ENCODE data around the gene XYLT1. TPM values are rescaled to one million over a fixed set of nuclear protein-coding genes. Genes with fewer than 3 reads are reported as not detected.

XYLT1 gene
- total and polyA plus RNA-seq, 9 of the 15 experiments (the other 6 are each of a cell fraction or from before 2014, with no cell fraction given), result 0.03 to 0.09 (median 0.08) TPM; not detected in 6

DNA sequence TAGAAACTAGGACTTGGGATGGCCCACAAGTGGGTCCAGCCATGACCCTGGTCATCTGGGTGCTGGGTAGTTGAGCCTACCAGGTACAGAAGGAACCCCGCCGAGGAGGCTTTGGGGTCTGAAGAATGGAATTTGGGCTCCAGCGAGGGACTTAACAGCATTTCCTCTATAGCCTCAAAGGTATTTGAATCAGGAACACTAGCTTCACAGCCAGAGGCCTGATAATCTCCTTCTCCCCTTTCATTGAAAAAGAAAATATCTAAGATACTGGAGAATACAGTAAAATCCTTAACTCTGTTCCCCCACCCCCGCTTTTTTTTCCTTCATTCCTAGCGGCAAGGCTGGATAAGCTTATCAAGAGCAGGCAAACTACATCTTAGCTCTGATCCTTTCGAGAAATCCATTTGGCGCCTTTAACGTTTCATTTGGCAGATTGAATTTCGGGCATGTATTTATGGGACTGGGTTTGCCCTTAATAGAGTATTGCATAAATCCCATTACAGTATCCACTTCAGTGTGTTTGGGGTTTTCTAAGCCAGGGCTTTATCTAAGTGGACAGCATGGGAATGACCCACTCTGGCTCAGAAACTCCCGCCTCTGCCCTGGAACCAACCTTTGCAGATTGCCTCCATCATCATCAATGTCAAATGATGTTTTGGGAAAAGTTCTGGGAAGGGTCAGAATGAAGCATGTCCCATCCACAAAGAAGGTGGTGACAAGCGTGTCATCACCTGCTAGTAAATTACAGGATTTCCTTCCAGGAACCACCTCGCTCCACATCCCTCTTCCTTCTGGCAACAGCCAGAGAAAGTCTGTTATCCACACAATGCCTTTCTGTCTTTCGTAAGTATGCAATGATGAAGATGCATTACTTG, 36.9 kb downstream of the XYLT1 start (continued):
- TF ChIP-seq ZNF143 (CRISPR knock-in tag; IDR thresholded peaks at IDR 0.05), result no peak

DNA sequence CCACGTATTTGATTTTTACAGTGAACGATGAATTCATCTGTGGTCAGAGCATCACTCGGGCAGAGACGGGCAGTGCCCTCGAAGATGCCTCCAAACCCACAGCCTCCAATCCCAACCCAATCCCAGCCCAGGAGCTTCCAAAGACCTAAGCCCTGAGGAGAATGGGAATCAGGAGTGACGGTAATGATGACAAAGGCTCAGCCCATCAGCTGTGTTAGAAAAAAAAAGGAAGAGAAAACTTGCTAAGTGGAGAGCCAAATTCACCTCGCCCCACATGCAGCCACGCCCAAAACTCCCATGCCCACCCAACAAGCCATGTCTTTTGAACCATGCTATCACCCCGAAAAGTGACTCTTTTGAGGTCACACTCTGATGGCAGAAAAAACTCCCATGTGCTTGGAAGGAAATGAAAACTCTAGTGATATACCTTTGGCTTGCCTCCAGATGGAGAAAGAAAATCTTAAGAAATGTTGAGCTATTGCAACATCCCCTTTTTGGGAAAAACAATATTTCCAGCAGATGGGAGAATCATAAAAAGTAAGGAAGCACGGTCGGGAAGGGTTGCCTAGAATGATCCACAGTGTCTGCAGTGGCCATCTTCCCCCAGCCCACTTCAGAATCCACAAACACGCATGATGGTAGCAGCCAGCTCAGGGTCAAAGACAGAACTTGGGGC, 37.7 kb downstream of the XYLT1 start:
- Histone ChIP-seq H3K4me2 (ENCODE audit: insufficient read depth, low read length) (no peak overlapping the region), H3K27me3 (ENCODE audit: control insufficient read depth in 2 of 2, insufficient read depth in 2 of 2, low read length in 2 of 2) (peaks cover 13 to 46% of the 10 kb centered on the region in 2 experiments; a peak in 4 of 5 replicates), H4K20me1 (replicated peaks; ENCODE audit: control insufficient read depth, insufficient read depth, low read length) (peaks cover 9% of the 10 kb centered on the region), H3K36me3 (ENCODE audit: control insufficient read depth, insufficient read depth, low read length) (no peaks in the 10 kb centered on the region), H3K27ac (ENCODE audit: extremely low read depth, low read depth, low read length) (no peak overlapping the region), H3K79me2 (ENCODE audit: control insufficient read depth, insufficient read depth, low read length) (no peaks in the 10 kb centered on the region), H3K9me1 (ENCODE audit: control insufficient read depth, insufficient read depth, low read length) (no peaks in the 10 kb centered on the region), H2AFZ (ENCODE audit: low read depth, low read length) (no peak overlapping the region), H3K4me3 (no peak overlapping the region), H3K4me1 (replicated peaks in 1 of 2; ENCODE audit: control insufficient read depth in 2 of 2, insufficient read depth in 2 of 2, low read length in 2 of 2) (no peaks in the 10 kb centered on the region), H3K9me3 (replicated peaks; ENCODE audit: control insufficient read depth, insufficient read depth, low read depth, low read length) (no peaks in the 10 kb centered on the region), H3K9ac (ENCODE audit: insufficient read depth in 1 of 2, low read depth in 2 of 2, low read length in 2 of 2) (no peak overlapping the region)
- in situ Hi-C loops (cut with MboI) (no loop called here), intact Hi-C loops (cut with micrococcal nuclease) (no loop called here)
- no TSS peak for BruUV-seq (replicated peaks)
- ChIA-PET POLR2A (interaction anchor here (1.0 kb wide), 1 partner anchor 17 kb away, joined by 3 read pairs; no protein-coding TSS in a partner anchor), CTCF (ENCODE audit: low intra/inter-chr PET ratio) (no interaction called here)
- ATAC-seq (no peak), DNase-seq (ENCODE audit: extremely low read depth in 1 of 4, low spot score in 3 of 4) (no peak), FAIRE-seq (no peak)
- WGBS (ENCODE audit: insufficient coverage, low coverage, missing lambda C conversion rate), result 2% methylated on average over 12 of the region's 12 CpGs
- TF ChIP-seq NCOR1 (IDR thresholded peaks at IDR 0.05) (no peak), HNRNPUL1 (IDR thresholded peaks at IDR 0.05; ENCODE audit: low read length) (no peak), ZNF717 (CRISPR knock-in tag; IDR thresholded peaks at IDR 0.05) (no peak), GABPA (tag; conservative IDR thresholded peaks at IDR 0.05; ENCODE audit: low read depth) (no peak), FOSL1 (tag; conservative IDR thresholded peaks at IDR 0.05) (no peak), ZNF76 (CRISPR knock-in tag; IDR thresholded peaks at IDR 0.05; ENCODE audit: borderline replicate concordance) (no peak), PTTG1 (tag; IDR thresholded peaks at IDR 0.05; ENCODE audit: low read depth) (no peak), HDAC2 (IDR thresholded peaks at IDR 0.05) (no peak), SIRT6 (IDR thresholded peaks at IDR 0.05; ENCODE audit: low read depth, low read length) (no peak), ZFP36 (IDR thresholded peaks at IDR 0.05; ENCODE audit: low read depth, low read length, partially characterized antibody) (no peak), WHSC1 (IDR thresholded peaks at IDR 0.05; ENCODE audit: low read length) (no peak), NONO (IDR thresholded peaks at IDR 0.05; ENCODE audit: low read depth in 2 of 2, low read length in 1 of 2) (no peak), RFX5 (IDR thresholded peaks at IDR 0.05; ENCODE audit: low read depth, low read length) (no peak), NFE2 (IDR thresholded peaks at IDR 0.05; ENCODE audit: low read depth) (no peak), RBM39 (optimal IDR thresholded peaks at IDR 0.05; ENCODE audit: low read depth, low read length) (no peak), ARNT (IDR thresholded peaks at IDR 0.05) (no peak)
- TF ChIP-seq, protein P1, sequence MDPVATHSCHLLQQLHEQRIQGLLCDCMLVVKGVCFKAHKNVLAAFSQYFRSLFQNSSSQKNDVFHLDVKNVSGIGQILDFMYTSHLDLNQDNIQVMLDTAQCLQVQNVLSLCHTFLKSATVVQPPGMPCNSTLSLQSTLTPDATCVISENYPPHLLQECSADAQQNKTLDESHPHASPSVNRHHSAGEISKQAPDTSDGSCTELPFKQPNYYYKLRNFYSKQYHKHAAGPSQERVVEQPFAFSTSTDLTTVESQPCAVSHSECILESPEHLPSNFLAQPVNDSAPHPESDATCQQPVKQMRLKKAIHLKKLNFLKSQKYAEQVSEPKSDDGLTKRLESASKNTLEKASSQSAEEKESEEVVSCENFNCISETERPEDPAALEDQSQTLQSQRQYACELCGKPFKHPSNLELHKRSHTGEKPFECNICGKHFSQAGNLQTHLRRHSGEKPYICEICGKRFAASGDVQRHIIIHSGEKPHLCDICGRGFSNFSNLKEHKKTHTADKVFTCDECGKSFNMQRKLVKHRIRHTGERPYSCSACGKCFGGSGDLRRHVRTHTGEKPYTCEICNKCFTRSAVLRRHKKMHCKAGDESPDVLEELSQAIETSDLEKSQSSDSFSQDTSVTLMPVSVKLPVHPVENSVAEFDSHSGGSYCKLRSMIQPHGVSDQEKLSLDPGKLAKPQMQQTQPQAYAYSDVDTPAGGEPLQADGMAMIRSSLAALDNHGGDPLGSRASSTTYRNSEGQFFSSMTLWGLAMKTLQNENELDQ (CRISPR knock-in tag; IDR thresholded peaks at IDR 0.05; ENCODE audit: borderline replicate concordance), result no peak

All from K562 (cell line).